Uterus (tissue), 4 donors: Measurements from ENCODE around the gene FHAD1. TPM values are rescaled to one million over a fixed set of nuclear protein-coding genes. Genes with fewer than 3 reads are reported as not detected.
"Not testable (repeated sequence)": the region's sequence is repeated elsewhere in the genome, so short reads cannot be mapped to it uniquely, and the experiment has no call there.

Experiments used
- DNase-seq, 2 donors: peaks; one replicate each; pipeline ENCODE4 v3.0.0-alpha.2; 2019 to 2020
- H3K27ac ChIP-seq, 2 donors: fragments of 200-600 bp; sonication (generic); 1 replicate in 1 of 2; 2 replicates in 1 of 2; pipeline ENCODE4 v1.5.1; 2016 to 2018
- H3K27me3 ChIP-seq, 2 donors: fragments of 200-600 bp; sonication (generic); one replicate each; pipeline ENCODE4 v1.5.1; 2018 to 2019; ENCODE audit warnings: control low read depth in 1 of 2
- H3K36me3 ChIP-seq, 2 donors: fragments of 200-600 bp; sonication (generic); one replicate each; pipeline ENCODE4 v1.5.1; 2019; ENCODE audit warnings: control low read depth in 1 of 2
- H3K4me1 ChIP-seq, 2 donors: fragments of 200-600 bp; sonication (generic); one replicate each; pipeline ENCODE4 v1.5.1; 2018 to 2019; ENCODE audit warnings: control low read depth in 1 of 2
- H3K4me3 ChIP-seq, 2 donors: fragments of 200-600 bp; sonication (generic); 1 replicate in 1 of 2; 2 replicates in 1 of 2; pipeline ENCODE4 v1.5.1; 2018 to 2019; ENCODE audit warnings: mild to moderate bottlenecking in 1 of 2
- H3K9me3 ChIP-seq, 2 donors: fragments of 200-600 bp; sonication (generic); one replicate each; pipeline ENCODE4 v1.5.1; 2019; ENCODE audit warnings: control low read depth in 1 of 2
- CTCF ChIP-seq, 4 experiments: fragments of 200-600 bp in 2 of 4; fragments of 450-650 bp in 2 of 4; sonication (generic) in 2 of 4; IDR thresholded peaks; one replicate each; pipeline ENCODE4 v1.5.1; 2016 to 2019; ENCODE audit warnings: antibody characterized with exemption in 4 of 4, mild to moderate bottlenecking in 2 of 4, moderate library complexity in 1 of 4
- POLR2A ChIP-seq, 2 donors: fragments of 450-650 bp; IDR thresholded peaks; one replicate each; pipeline ENCODE4 v1.6.1; 2016; ENCODE audit warnings: antibody characterized with exemption in 2 of 2, mild to moderate bottlenecking in 1 of 2, moderate library complexity in 1 of 2
- intact Hi-C: fragments of 100-400 bp; cut with DNase I; formaldehyde crosslinking; loops from one replicate; pipeline ENCODE4 v1.15.1; 2023; ENCODE audit warnings: low total_unique reads
- total RNA-seq, 4 donors: library from RNA; depleted of rRNA in 3 of 4; stranded (reverse); fragments of >200 nt in 3 of 4; gene quantifications; one replicate each; pipeline versions ENCODE4 v1.1.0 to v1.2.4, GENCODE V29; 2014 to 2023
- donor health status: DM: yes; HTN: yes; CAD: no.

The FHAD1 gene
- total RNA-seq, 4 donors from 2014 or later: 1.1 to 4.1 TPM; not detected in 2

- no peak for TF ChIP-seq CTCF (IDR thresholded peaks at IDR 0.05)
- no peak for TF ChIP-seq POLR2A (IDR thresholded peaks at IDR 0.05)
- Histone ChIP-seq H3K9me3 (no peaks in the 10 kb centered on the region), H3K4me1 (no peaks in the 10 kb centered on the region), H3K27me3 (no peaks in the 10 kb centered on the region), H3K27ac (peak overlapping the region in 1 of 2 donors; percentile 42), H3K4me3 (no peak overlapping the region), H3K36me3 (no peaks in the 10 kb centered on the region)
- intact Hi-C loops: no loop called here
- DNase-seq: no peak
These were observed 178.9 kb downstream of the FHAD1 start for GRCh38 chr1:15425958-15426357.

DNA sequence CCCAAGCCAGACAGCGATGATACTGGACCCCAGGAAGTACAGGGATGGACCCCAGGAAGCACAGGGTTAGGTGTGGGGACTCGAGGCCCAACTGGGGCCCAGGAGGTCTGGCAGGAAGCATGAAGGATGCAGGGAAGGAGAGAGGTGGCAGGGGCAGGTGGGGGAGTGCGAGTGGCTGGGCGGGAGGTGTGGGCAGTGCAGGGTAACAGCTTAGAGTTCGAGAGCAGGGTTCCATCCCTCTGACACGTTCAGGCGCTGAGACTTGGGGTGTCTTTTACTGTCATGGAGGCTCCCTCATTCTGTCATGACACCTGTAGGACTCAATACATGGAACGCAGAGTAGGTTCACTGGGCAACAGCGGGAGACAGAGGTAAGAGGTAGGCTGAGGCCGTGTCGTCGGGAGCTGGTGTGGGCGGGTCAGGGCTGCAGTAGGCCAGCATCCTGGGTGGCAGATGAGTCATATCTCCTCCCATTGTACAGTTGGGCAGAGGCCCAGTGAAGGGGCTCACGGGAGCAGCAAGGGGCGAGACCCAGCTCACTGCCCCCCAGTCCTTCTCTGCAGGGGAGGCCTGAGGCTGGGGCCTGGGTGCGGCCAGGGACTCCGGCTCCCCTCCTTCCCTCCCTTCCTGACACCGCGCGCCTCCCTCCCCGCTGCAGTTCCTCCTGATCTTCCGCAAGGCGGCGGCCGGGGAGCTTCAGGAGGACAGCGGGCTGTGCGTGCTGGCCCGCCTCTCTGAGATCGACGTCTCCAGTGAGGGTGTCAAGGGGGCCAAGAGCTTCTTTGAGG is 179.7 kb downstream of the FHAD1 start:
- peak overlapping the region; percentile 18 to 42 for H3K27ac ChIP-seq
- no peaks in the 10 kb centered on the region for H3K4me1 ChIP-seq
- H3K9me3 ChIP-seq: no peaks in the 10 kb centered on the region
- H3K27me3 ChIP-seq: no peaks in the 10 kb centered on the region
- TF ChIP-seq CTCF (IDR thresholded peaks at IDR 0.05) (peak; percentile 30 to 71 (median 50)), POLR2A (IDR thresholded peaks at IDR 0.05) (no peak)
- intact Hi-C loops: no loop called here
- no peak overlapping the region for H3K4me3 ChIP-seq
- peak; percentile 55 to 63 for DNase-seq
- H3K36me3 ChIP-seq: no peaks in the 10 kb centered on the region

GRCh38 chr1:15427280-15427666 is 180.2 kb downstream of the FHAD1 start:
- no peak for TF ChIP-seq POLR2A (IDR thresholded peaks at IDR 0.05)
- TF ChIP-seq CTCF (IDR thresholded peaks at IDR 0.05): peak in 1 of 4 experiments; percentile 1
- Histone ChIP-seq H3K9me3 (no peaks in the 10 kb centered on the region), H3K4me1 (no peaks in the 10 kb centered on the region), H3K27me3 (no peaks in the 10 kb centered on the region), H3K4me3 (no peak overlapping the region), H3K36me3 (no peaks in the 10 kb centered on the region), H3K27ac (peak overlapping the region; percentile 18 to 42)
- DNase-seq: peak; percentile 44 to 54
- intact Hi-C loops: no loop called here

DNA sequence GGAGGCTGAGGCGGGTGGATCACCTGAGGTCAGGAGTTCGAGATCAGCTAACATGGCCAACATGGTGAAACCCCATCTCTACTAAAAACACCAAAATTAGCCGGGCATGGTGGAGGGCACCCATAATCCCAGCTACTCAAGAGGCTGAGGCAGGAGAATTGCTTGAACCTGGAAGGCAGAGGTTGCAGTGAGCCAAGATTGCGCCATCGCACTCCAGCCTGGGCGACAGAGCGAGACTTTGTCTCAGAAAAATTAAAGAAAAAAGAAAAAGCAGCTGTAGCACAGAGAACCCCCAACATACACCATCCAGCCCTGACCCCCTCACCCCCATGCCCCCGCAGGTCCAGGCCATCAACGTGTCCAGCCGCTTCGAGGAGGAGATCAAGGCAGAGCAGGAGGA is 181.2 kb downstream of the FHAD1 start:
- H3K4me3 ChIP-seq, H3K36me3 ChIP-seq, H3K27me3 ChIP-seq, DNase-seq, H3K4me1 ChIP-seq, H3K9me3 ChIP-seq, intact Hi-C loops, H3K27ac ChIP-seq: not testable (repeated sequence)

DNA sequence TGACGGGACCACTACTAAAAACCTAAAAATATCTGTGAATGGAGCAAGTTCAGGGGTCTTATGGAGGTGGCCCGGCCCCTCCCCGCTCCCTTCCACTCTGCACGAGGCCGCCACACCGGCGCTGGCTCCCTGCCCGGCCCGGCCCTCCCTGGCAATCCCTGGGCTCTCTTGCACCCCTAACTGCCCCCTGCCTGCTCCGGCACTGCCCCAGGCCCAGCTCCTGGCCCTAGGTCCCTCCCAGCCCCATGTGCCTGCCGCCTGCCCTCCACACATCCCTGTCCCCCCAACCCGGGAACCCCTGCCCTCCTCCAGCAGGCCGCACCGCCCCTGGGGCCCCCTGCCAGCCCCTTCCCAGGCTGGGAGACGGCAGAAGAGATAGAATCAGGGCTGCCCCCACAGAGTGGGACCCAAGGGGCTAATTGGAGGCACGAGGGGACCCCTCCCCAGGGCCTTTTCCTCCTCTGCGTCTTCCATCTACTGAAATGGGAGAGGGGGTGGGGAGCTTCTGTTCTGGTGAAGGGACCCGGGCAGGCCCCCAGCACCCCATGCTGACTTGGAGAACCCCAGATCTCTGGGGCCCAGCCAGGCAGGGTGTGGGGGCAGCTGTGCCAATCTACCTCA is 181.9 kb downstream of the FHAD1 start:
- Histone ChIP-seq H3K4me1 (no peaks in the 10 kb centered on the region), H3K27me3 (no peaks in the 10 kb centered on the region), H3K9me3 (no peaks in the 10 kb centered on the region), H3K36me3 (no peaks in the 10 kb centered on the region), H3K27ac (no peak overlapping the region), H3K4me3 (no peak overlapping the region)
- no peak for TF ChIP-seq CTCF (IDR thresholded peaks at IDR 0.05)
- TF ChIP-seq POLR2A (IDR thresholded peaks at IDR 0.05): no peak
- intact Hi-C loops: no loop called here
- DNase-seq: no peak
